C4-2B (cell line): Measurements from ENCODE around the gene AKNAD1.
"Not testable (repeated sequence)": the region's sequence is repeated elsewhere in the genome, so short reads cannot be mapped to it uniquely, and the experiment has no call there.

Experiments
- H3K27ac ChIP-seq: fragments of 450-650 bp; 2 replicates; pipeline ENCODE4 v1.5.1; 2017
- CTCF ChIP-seq: fragments of 450-650 bp; conservative IDR thresholded peaks from 2 replicates; pipeline ENCODE4 v1.5.1; 2017; ENCODE audit warnings: mild to moderate bottlenecking
- ZFX ChIP-seq: fragments of 450-650 bp; IDR thresholded peaks from 2 replicates; pipeline ENCODE4 v1.6.1; 2017

Gene AKNAD1

GRCh38 chr1:108799001-108799400 is 57.9 kb downstream of the AKNAD1 start:
- no peak overlapping the region for H3K27ac ChIP-seq
- no peak for TF ChIP-seq CTCF
- TF ChIP-seq ZFX = no peak

- no peak for TF ChIP-seq CTCF
- H3K27ac ChIP-seq = no peak overlapping the region
Measured at GRCh38 chr1:108792420-108792819, 64.5 kb downstream of the AKNAD1 start.

- no peak for TF ChIP-seq CTCF
- TF ChIP-seq ZFX = no peak
- H3K27ac ChIP-seq = no peak overlapping the region
Measured at GRCh38 chr1:108791790-108792189, 65.1 kb downstream of the AKNAD1 start.

GRCh38 chr1:108785880-108786279 is 71.0 kb downstream of the AKNAD1 start:
- H3K27ac ChIP-seq = no peak overlapping the region
- no peak for TF ChIP-seq ZFX

GRCh38 chr1:108785264-108785663 is 71.6 kb downstream of the AKNAD1 start:
- H3K27ac ChIP-seq = no peak overlapping the region
- TF ChIP-seq CTCF (no peak), ZFX (no peak)

GRCh38 chr1:108781575-108781944 is 75.3 kb downstream of the AKNAD1 start:
- H3K27ac ChIP-seq = not testable (repeated sequence)

- no peak for TF ChIP-seq ZFX
- no peak for TF ChIP-seq CTCF
Measured at GRCh38 chr1:108780937-108781574, 75.8 kb downstream of the AKNAD1 start.

GRCh38 chr1:108779455-108779854 is 77.4 kb downstream of the AKNAD1 start:
- H3K27ac ChIP-seq = no peak overlapping the region
- TF ChIP-seq ZFX (no peak), CTCF (no peak)

More at GRCh38 chr1:108780937-108781574, 75.8 kb downstream of the AKNAD1 start:
- no peak overlapping the region for H3K27ac ChIP-seq

GRCh38 chr1:108777839-108778238 is 79.1 kb downstream of the AKNAD1 start:
- H3K27ac ChIP-seq = no peak overlapping the region
- TF ChIP-seq CTCF (no peak), ZFX (no peak)
